Activated naive CD4-positive, alpha-beta T cell treated with anti-CD3 and anti-CD28 coated beads, Interleukin-2, amount 50 U/mL, for 24 hours (primary cell): ENCODE measurements around the gene NPEPPS.
A peak's percentile ranks its signal among the peaks of the same experiment; 100 is the strongest.

Experiments
- H3K27ac Mint-ChIP-seq: one replicate; pipeline ENCODE4 v1.8.0; 2021; ENCODE audit warnings: mild to moderate bottlenecking, mixed read lengths
- H3K27me3 Mint-ChIP-seq: one replicate; pipeline ENCODE4 v1.8.0; 2021; ENCODE audit warnings: mixed read lengths
- H3K36me3 Mint-ChIP-seq: one replicate; pipeline ENCODE4 v1.8.0; 2021; ENCODE audit warnings: mixed read lengths
- H3K4me1 Mint-ChIP-seq: one replicate; pipeline ENCODE4 v1.8.0; 2021; ENCODE audit warnings: mixed read lengths
- H3K4me3 Mint-ChIP-seq: one replicate; pipeline ENCODE4 v1.8.0; 2021; ENCODE audit warnings: mild to moderate bottlenecking, mixed read lengths
- H3K9me3 Mint-ChIP-seq: one replicate; pipeline ENCODE4 v1.8.0; 2021; ENCODE audit warnings: mixed read lengths

The NPEPPS gene

GRCh38 chr17:47636273-47637030 lies 105.5 kb downstream of the NPEPPS start:
- Mint-ChIP-seq H3K4me3 (no peak overlapping the region), H3K36me3 (no peaks in the 10 kb centered on the region), H3K9me3 (no peaks in the 10 kb centered on the region), H3K27ac (no peak overlapping the region), H3K4me1 (peaks cover 6% of the 10 kb centered on the region), H3K27me3 (no peaks in the 10 kb centered on the region)

- Mint-ChIP-seq H3K27me3 (no peaks in the 10 kb centered on the region), H3K4me3 (no peak overlapping the region), H3K4me1 (peaks cover 10% of the 10 kb centered on the region), H3K9me3 (no peaks in the 10 kb centered on the region), H3K27ac (no peak overlapping the region), H3K36me3 (no peaks in the 10 kb centered on the region)
These were observed 108.0 kb downstream of the NPEPPS start for GRCh38 chr17:47638903-47639302.

- Mint-ChIP-seq H3K27ac (no peak overlapping the region), H3K27me3 (no peaks in the 10 kb centered on the region), H3K36me3 (peaks cover 1% of the 10 kb centered on the region)
These were observed 109.2 kb downstream of the NPEPPS start for GRCh38 chr17:47640076-47640475.

GRCh38 chr17:47641202-47641601 lies 110.3 kb downstream of the NPEPPS start:
- Mint-ChIP-seq H3K27ac (no peak overlapping the region), H3K36me3 (peaks cover 1% of the 10 kb centered on the region), H3K4me1 (peaks cover 14% of the 10 kb centered on the region), H3K27me3 (no peaks in the 10 kb centered on the region), H3K4me3 (no peak overlapping the region), H3K9me3 (no peaks in the 10 kb centered on the region)

More at GRCh38 chr17:47640076-47640475, 109.2 kb downstream of the NPEPPS start:
- Mint-ChIP-seq H3K4me3 (no peak overlapping the region), H3K4me1 (peaks cover 15% of the 10 kb centered on the region), H3K9me3 (no peaks in the 10 kb centered on the region)

- H3K4me3 Mint-ChIP-seq, result no peak overlapping the region
These were observed 112.2 kb downstream of the NPEPPS start for GRCh38 chr17:47643116-47643515.

GRCh38 chr17:47644324-47644723 lies 113.4 kb downstream of the NPEPPS start:
- Mint-ChIP-seq H3K4me1 (peaks cover 24% of the 10 kb centered on the region), H3K9me3 (no peaks in the 10 kb centered on the region), H3K36me3 (peaks cover 1% of the 10 kb centered on the region), H3K4me3 (no peak overlapping the region), H3K27me3 (no peaks in the 10 kb centered on the region), H3K27ac (no peak overlapping the region)

More at GRCh38 chr17:47643116-47643515, 112.2 kb downstream of the NPEPPS start:
- H3K36me3 Mint-ChIP-seq, result peaks cover 1% of the 10 kb centered on the region
- no peaks in the 10 kb centered on the region for H3K9me3 Mint-ChIP-seq
- peaks cover 16% of the 10 kb centered on the region for H3K4me1 Mint-ChIP-seq
- no peak overlapping the region for H3K27ac Mint-ChIP-seq
- no peaks in the 10 kb centered on the region for H3K27me3 Mint-ChIP-seq

- Mint-ChIP-seq H3K36me3 (peaks cover 28% of the 10 kb centered on the region), H3K27ac (peak within 1 kb of the TSS; percentile 99), H3K4me1 (peaks cover 51% of the 10 kb centered on the region), H3K4me3 (peak within 1 kb of the TSS; percentile 99), H3K27me3 (no peaks in the 10 kb centered on the region), H3K9me3 (no peaks in the 10 kb centered on the region)
These were observed 118.5 kb downstream of the NPEPPS start, which contains the start of gene KPNB1 for GRCh38 chr17:47649153-47649971. Gene KPNB1, plus strand, starts transcription at chr17:47649919. Its CDS starts 326 bp downstream, at chr17:47650245.

GRCh38 chr17:47649972-47650524 lies 119.1 kb downstream of the NPEPPS start:
- H3K36me3 Mint-ChIP-seq, result peaks cover 29% of the 10 kb centered on the region
- H3K27me3 Mint-ChIP-seq, result no peaks in the 10 kb centered on the region
- peak overlapping the region; percentile 98 for H3K4me3 Mint-ChIP-seq
- H3K4me1 Mint-ChIP-seq, result peaks cover 53% of the 10 kb centered on the region
- H3K27ac Mint-ChIP-seq, result peak overlapping the region; percentile 99
- no peaks in the 10 kb centered on the region for H3K9me3 Mint-ChIP-seq

- Mint-ChIP-seq H3K36me3 (peaks cover 35% of the 10 kb centered on the region), H3K4me1 (peaks cover 59% of the 10 kb centered on the region), H3K4me3 (peak overlapping the region; percentile 99), H3K27ac (peak overlapping the region; percentile 99), H3K27me3 (no peaks in the 10 kb centered on the region), H3K9me3 (no peaks in the 10 kb centered on the region)
These were observed 119.9 kb downstream of the NPEPPS start for GRCh38 chr17:47650525-47651522.

GRCh38 chr17:47651704-47652103 lies 120.8 kb downstream of the NPEPPS start:
- H3K27me3 Mint-ChIP-seq, result no peaks in the 10 kb centered on the region
- H3K4me3 Mint-ChIP-seq, result peak overlapping the region; percentile 99
- H3K27ac Mint-ChIP-seq, result peak overlapping the region; percentile 99
- peaks cover 65% of the 10 kb centered on the region for H3K4me1 Mint-ChIP-seq
- no peaks in the 10 kb centered on the region for H3K9me3 Mint-ChIP-seq
- peaks cover 38% of the 10 kb centered on the region for H3K36me3 Mint-ChIP-seq

GRCh38 chr17:47652570-47652969 lies 121.7 kb downstream of the NPEPPS start:
- H3K27me3 Mint-ChIP-seq, result no peaks in the 10 kb centered on the region
- H3K4me1 Mint-ChIP-seq, result peaks cover 69% of the 10 kb centered on the region
- peak overlapping the region; percentile 46 for H3K27ac Mint-ChIP-seq
- H3K4me3 Mint-ChIP-seq, result peak overlapping the region; percentile 99
- H3K9me3 Mint-ChIP-seq, result no peaks in the 10 kb centered on the region
- H3K36me3 Mint-ChIP-seq, result peaks cover 39% of the 10 kb centered on the region

- peak overlapping the region; percentile 56 for H3K27ac Mint-ChIP-seq
- peaks cover 41% of the 10 kb centered on the region for H3K36me3 Mint-ChIP-seq
- H3K27me3 Mint-ChIP-seq, result no peaks in the 10 kb centered on the region
- H3K4me3 Mint-ChIP-seq, result peak overlapping the region; percentile 72
- peaks cover 67% of the 10 kb centered on the region for H3K4me1 Mint-ChIP-seq
- H3K9me3 Mint-ChIP-seq, result no peaks in the 10 kb centered on the region
These were observed 122.5 kb downstream of the NPEPPS start for GRCh38 chr17:47653442-47653841.

- peaks cover 45% of the 10 kb centered on the region for H3K36me3 Mint-ChIP-seq
- H3K27me3 Mint-ChIP-seq, result no peaks in the 10 kb centered on the region
- H3K4me3 Mint-ChIP-seq, result peak overlapping the region; percentile 68
- peaks cover 69% of the 10 kb centered on the region for H3K4me1 Mint-ChIP-seq
- H3K9me3 Mint-ChIP-seq, result no peaks in the 10 kb centered on the region
- H3K27ac Mint-ChIP-seq, result peak overlapping the region; percentile 84
These were observed 124.1 kb downstream of the NPEPPS start for GRCh38 chr17:47654991-47655390.

- H3K9me3 Mint-ChIP-seq, result no peaks in the 10 kb centered on the region
- H3K4me3 Mint-ChIP-seq, result peak overlapping the region; percentile 82
- peak overlapping the region; percentile 94 for H3K27ac Mint-ChIP-seq
- no peaks in the 10 kb centered on the region for H3K27me3 Mint-ChIP-seq
- peaks cover 52% of the 10 kb centered on the region for H3K4me1 Mint-ChIP-seq
- H3K36me3 Mint-ChIP-seq, result peaks cover 25% of the 10 kb centered on the region
These were observed 129.2 kb downstream of the NPEPPS start for GRCh38 chr17:47660064-47660492.
